Fibroblast of lung (primary cell): ENCODE data around the gene BLCAP. TPM values are rescaled to one million over a fixed set of nuclear protein-coding genes. Genes with fewer than 3 reads are reported as not detected.
"Not testable (repeated sequence)": the region's sequence is repeated elsewhere in the genome, so short reads cannot be mapped to it uniquely, and the experiment has no call there.

Source experiments
- DNase-seq, 2 donors: peaks; one replicate each; pipeline versions ENCODE4 v3.0.0 to v3.0.0-alpha.2; 2010; ENCODE audit warnings: low read depth in 2 of 2
- H2AFZ ChIP-seq: 2 replicates; pipeline ENCODE4 v1.5.1; 2012; ENCODE audit warnings: low read length, control low read depth, inconsistent platforms
- H3K27ac ChIP-seq: 2 replicates; pipeline ENCODE4 v1.5.1; 2011; ENCODE audit warnings: low read length, control low read depth; ENCODE audit not compliant: insufficient read depth
- H3K27me3 ChIP-seq: 2 replicates; pipeline ENCODE4 v1.5.1; 2011; ENCODE audit warnings: mild to moderate bottlenecking, low read length; ENCODE audit not compliant: control insufficient read depth, insufficient read depth
- H3K36me3 ChIP-seq: 2 replicates; pipeline ENCODE4 v1.5.1; 2011; ENCODE audit warnings: low read length; ENCODE audit not compliant: control insufficient read depth, insufficient read depth
- H3K4me1 ChIP-seq: 2 replicates; pipeline ENCODE4 v1.5.1; 2011; ENCODE audit warnings: low read length; ENCODE audit not compliant: control insufficient read depth, insufficient read depth; ENCODE audit errors: extremely low read depth
- H3K4me2 ChIP-seq: 2 replicates; pipeline ENCODE4 v1.5.1; 2011; ENCODE audit warnings: low read length, control low read depth; ENCODE audit not compliant: insufficient read depth; ENCODE audit errors: extremely low read depth
- H3K4me3 ChIP-seq, 4 experiments: fragments of 200-600 bp in 1 of 4; sonication (generic) in 1 of 4; replicated peaks in 1 of 4; 2 replicates each; pipeline ENCODE4 v1.5.1; 2011 to 2016; ENCODE audit warnings: low read length in 4 of 4, low read depth in 3 of 4, mild to moderate bottlenecking in 3 of 4, control low read depth in 2 of 4, inconsistent platforms in 1 of 4, mixed read lengths in 1 of 4; ENCODE audit not compliant: insufficient read depth in 1 of 4; ENCODE audit errors: control extremely low read depth in 1 of 4
- H3K79me2 ChIP-seq: 2 replicates; pipeline ENCODE4 v1.5.1; 2012; ENCODE audit warnings: mild to moderate bottlenecking, low read length, inconsistent platforms; ENCODE audit not compliant: control insufficient read depth, insufficient read depth
- H3K9ac ChIP-seq: 2 replicates; pipeline ENCODE4 v1.5.1; 2011; ENCODE audit warnings: mild to moderate bottlenecking, low read length, control low read depth; ENCODE audit not compliant: insufficient read depth
- H3K9me3 ChIP-seq: 2 replicates; pipeline ENCODE4 v1.5.1; 2012; ENCODE audit warnings: low read depth, low read length; ENCODE audit not compliant: control insufficient read depth, insufficient read depth
- H4K20me1 ChIP-seq: 2 replicates; pipeline ENCODE4 v1.5.1; 2011; ENCODE audit warnings: low read length; ENCODE audit not compliant: control insufficient read depth, insufficient read depth; ENCODE audit errors: extremely low read depth
- CTCF ChIP-seq, 2 donors: IDR thresholded peaks in 1 of 2; conservative IDR thresholded peaks in 1 of 2; 1 replicate in 1 of 2; 2 replicates in 1 of 2; pipeline ENCODE4 v1.5.1; 2011 to 2012; ENCODE audit warnings: low read length in 2 of 2, control low read depth in 1 of 2, inconsistent platforms in 1 of 2, low read depth in 1 of 2, mild to moderate bottlenecking in 1 of 2
- EZH2 ChIP-seq: IDR thresholded peaks from 2 replicates; pipeline ENCODE4 v1.5.1; 2012; ENCODE audit warnings: low read length, control low read depth, mild to moderate bottlenecking; ENCODE audit errors: missing control alignments
- polyA plus RNA-seq, 2 donors: library from polyadenylated mRNA; depleted of rRNA in 1 of 2; stranded (reverse) in 1 of 2; unstranded in 1 of 2; fragments of >200 nt; gene quantifications; 2 replicates each; pipeline ENCODE4 v1.2.1, GENCODE V29; 2011 to 2012; ENCODE audit warnings: missing spikeins in 1 of 2
- total RNA-seq: library from RNA; depleted of rRNA; stranded (reverse); fragments of >200 nt; gene quantifications from 2 replicates; pipeline ENCODE4 v1.2.1, GENCODE V29; 2014

The BLCAP gene
- total and polyA plus RNA-seq, 2 donors (not counting 1 experiment from before 2014, with no cell fraction given), result 31.0 to 83.1 TPM

- TF ChIP-seq CTCF (conservative IDR thresholded peaks at IDR 0.05 in 1 of 2, IDR thresholded peaks at IDR 0.05 in 1 of 2; ENCODE audit: low read depth in 1 of 2, low read length in 2 of 2) (no peak), EZH2 (no peak)
- peaks cover 15% of the 10 kb centered on the region for H3K27me3 ChIP-seq
- H4K20me1 ChIP-seq, result no peaks in the 10 kb centered on the region
- no peaks in the 10 kb centered on the region for H3K9me3 ChIP-seq
- H3K36me3 ChIP-seq, result no peaks in the 10 kb centered on the region
- H3K79me2 ChIP-seq, result no peaks in the 10 kb centered on the region
- no peak overlapping the region for H3K27ac ChIP-seq
- no peak overlapping the region for H3K4me3 ChIP-seq
- no peaks in the 10 kb centered on the region for H3K4me1 ChIP-seq
- DNase-seq, result no peak
- H3K9ac ChIP-seq, result no peak overlapping the region
- no peak overlapping the region for H2AFZ ChIP-seq
- no peak overlapping the region for H3K4me2 ChIP-seq
Measured at GRCh38 chr20:37542281-37542680, 14.6 kb upstream of the BLCAP start.

- Histone ChIP-seq H3K27me3 (peaks cover 15% of the 10 kb centered on the region), H2AFZ (no peak overlapping the region), H3K27ac (no peak overlapping the region), H3K4me1 (no peaks in the 10 kb centered on the region), H3K9me3 (no peaks in the 10 kb centered on the region), H4K20me1 (no peaks in the 10 kb centered on the region), H3K4me2 (no peak overlapping the region), H3K4me3 (no peak overlapping the region), H3K36me3 (no peaks in the 10 kb centered on the region), H3K9ac (no peak overlapping the region), H3K79me2 (no peaks in the 10 kb centered on the region)
- DNase-seq, result no peak
- TF ChIP-seq EZH2 (no peak), CTCF (conservative IDR thresholded peaks at IDR 0.05 in 1 of 2, IDR thresholded peaks at IDR 0.05 in 1 of 2; ENCODE audit: low read depth in 1 of 2, low read length in 2 of 2) (no peak)
Measured at GRCh38 chr20:37541326-37541725, 13.7 kb upstream of the BLCAP start.

- H3K27me3 ChIP-seq, result peaks cover 15% of the 10 kb centered on the region
- H3K4me2 ChIP-seq, H4K20me1 ChIP-seq, H2AFZ ChIP-seq, H3K36me3 ChIP-seq, H3K79me2 ChIP-seq, H3K4me1 ChIP-seq, DNase-seq, H3K4me3 ChIP-seq, H3K9me3 ChIP-seq, H3K9ac ChIP-seq, H3K27ac ChIP-seq: not testable (repeated sequence)
Measured at GRCh38 chr20:37540838-37541237, 13.2 kb upstream of the BLCAP start.

GRCh38 chr20:37540001-37540400 lies 12.3 kb upstream of the BLCAP start:
- Histone ChIP-seq H3K4me1 (no peaks in the 10 kb centered on the region), H3K79me2 (no peaks in the 10 kb centered on the region), H2AFZ (no peak overlapping the region), H3K27me3 (peaks cover 13% of the 10 kb centered on the region), H4K20me1 (no peaks in the 10 kb centered on the region), H3K9me3 (no peaks in the 10 kb centered on the region), H3K27ac (no peak overlapping the region), H3K36me3 (no peaks in the 10 kb centered on the region), H3K4me2 (no peak overlapping the region), H3K4me3 (no peak overlapping the region), H3K9ac (no peak overlapping the region)
- DNase-seq, result no peak
- TF ChIP-seq EZH2 (no peak), CTCF (conservative IDR thresholded peaks at IDR 0.05 in 1 of 2, IDR thresholded peaks at IDR 0.05 in 1 of 2; ENCODE audit: low read depth in 1 of 2, low read length in 2 of 2) (no peak)
